ENCODE results near the gene DNAJB2.

Gene DNAJB2

GRCh38 chr2:219294356-219295351 lies 15.5 kb downstream of the DNAJB2 start:
- DNase-seq (ENCODE audit: insufficient read length) (peak; percentile 99), FAIRE-seq (peak; percentile 99)
- TF ChIP-seq POLR2AphosphoS5 (IDR thresholded peaks at IDR 0.05; ENCODE audit: low read depth, low read length) (no peak), POLR2A (IDR thresholded peaks at IDR 0.05; ENCODE audit: low read depth, low read length) (peak; percentile 55; the same call in 1 of the 2 replicates)

DNA sequence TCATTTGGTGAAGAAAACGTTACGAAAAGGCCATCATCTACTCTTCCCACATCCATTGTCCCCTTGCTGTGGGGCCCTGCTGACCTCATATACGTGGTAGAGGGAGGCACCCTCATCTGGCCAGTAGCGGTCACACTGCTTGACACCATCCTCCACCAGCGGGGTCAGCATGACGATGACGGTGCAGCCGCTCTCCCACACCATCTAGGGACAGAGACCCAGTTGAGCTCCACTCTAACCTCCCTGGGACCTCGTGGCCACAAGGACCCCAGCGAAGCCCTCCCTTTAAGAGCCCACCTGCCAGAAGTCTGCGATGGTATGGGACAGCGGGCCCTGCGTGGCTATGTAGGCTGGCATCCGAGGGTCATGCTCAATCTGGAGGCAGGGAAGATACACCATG lies 17.0 kb downstream of the DNAJB2 start:
- no peak for FAIRE-seq
- no peak for DNase-seq (ENCODE audit: insufficient read length)
- TF ChIP-seq POLR2A (IDR thresholded peaks at IDR 0.05; ENCODE audit: low read depth, low read length): no peak

- TF ChIP-seq TAF1 (IDR thresholded peaks at IDR 0.05; ENCODE audit: borderline replicate concordance, low read depth, low read length) (no peak), POLR2A (IDR thresholded peaks at IDR 0.05; ENCODE audit: low read depth, low read length) (no peak), POLR2AphosphoS5 (IDR thresholded peaks at IDR 0.05; ENCODE audit: low read depth, low read length) (no peak)
- FAIRE-seq: no peak
These were observed 17.6 kb downstream of the DNAJB2 start for GRCh38 chr2:219296631-219297391.

DNA sequence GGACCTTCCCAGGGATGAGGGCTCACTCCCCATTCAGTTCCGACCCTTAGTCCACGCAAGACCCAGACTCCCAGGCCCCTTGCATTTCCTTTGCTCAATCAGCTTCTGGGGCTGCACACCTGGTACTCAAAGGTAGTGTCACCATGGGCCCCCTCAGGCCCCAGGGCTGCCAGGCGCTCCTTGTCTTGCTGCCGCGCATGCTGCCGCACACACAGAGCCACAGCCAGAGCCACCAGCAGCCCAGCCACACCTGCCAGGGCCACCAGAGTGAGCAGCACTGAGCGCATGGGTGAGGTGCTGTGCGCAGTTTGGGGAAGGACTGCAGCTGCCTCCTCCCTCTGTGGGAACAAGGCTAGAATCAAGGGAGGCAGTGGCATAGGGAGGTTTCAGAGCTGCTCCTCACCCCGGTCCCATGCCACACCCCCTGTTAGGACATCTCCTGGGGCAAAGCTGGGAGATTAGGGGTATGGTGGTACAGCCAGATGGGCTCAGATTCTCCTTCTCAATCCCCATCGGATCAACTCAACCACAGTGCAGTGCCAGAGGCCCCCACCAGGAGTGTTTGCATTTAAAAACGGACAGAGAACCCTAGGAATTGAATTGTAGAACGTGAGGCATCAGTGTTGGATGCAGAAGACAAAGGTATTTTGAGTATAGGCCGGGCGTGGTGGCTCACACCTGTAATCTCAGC lies 18.7 kb downstream of the DNAJB2 start:
- FAIRE-seq: no peak
- DNase-seq (ENCODE audit: insufficient read length): no peak
- TF ChIP-seq TAF1 (IDR thresholded peaks at IDR 0.05; ENCODE audit: borderline replicate concordance, low read depth, low read length): no peak
- TF ChIP-seq POLR2A (IDR thresholded peaks at IDR 0.05; ENCODE audit: low read depth, low read length): no peak
- TF ChIP-seq POLR2AphosphoS5 (IDR thresholded peaks at IDR 0.05; ENCODE audit: low read depth, low read length): no peak

More at GRCh38 chr2:219296631-219297391, 17.6 kb downstream of the DNAJB2 start:
- no peak for DNase-seq (ENCODE audit: insufficient read length)

DNA sequence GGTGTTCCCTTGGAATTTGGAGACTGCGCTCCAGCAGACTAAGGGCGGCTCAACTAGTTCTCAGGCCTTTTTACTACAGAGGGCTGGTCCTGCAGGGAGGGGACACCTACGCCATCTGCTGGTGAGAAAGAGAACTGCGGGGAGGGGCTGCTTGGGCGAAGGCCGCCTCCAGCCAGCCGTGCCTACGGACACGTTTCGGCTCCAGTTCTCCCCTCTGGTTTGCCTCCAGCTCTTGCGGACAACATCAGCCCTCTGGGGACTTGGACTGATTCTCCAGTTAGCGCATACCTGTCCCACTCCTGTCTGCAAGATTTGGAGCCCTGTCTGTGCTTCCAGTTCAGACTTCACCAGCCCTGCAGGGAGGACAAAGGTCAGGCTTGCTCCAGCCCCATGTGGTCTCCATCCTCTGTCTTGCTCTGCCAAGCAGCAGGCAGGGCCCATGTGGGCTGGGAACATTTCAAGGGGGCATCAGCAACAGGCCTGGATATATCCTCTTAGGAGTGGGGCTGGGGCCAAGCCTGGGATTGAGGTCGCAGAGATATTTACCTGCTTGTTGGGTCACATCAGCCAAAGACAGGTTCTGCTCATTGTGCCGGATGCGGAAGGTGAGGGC lies 19.7 kb downstream of the DNAJB2 start:
- TF ChIP-seq POLR2AphosphoS5 (IDR thresholded peaks at IDR 0.05; ENCODE audit: low read depth, low read length) (no peak), TAF1 (IDR thresholded peaks at IDR 0.05; ENCODE audit: borderline replicate concordance, low read depth, low read length) (no peak), POLR2A (IDR thresholded peaks at IDR 0.05; ENCODE audit: low read depth, low read length) (no peak)
- FAIRE-seq (peak; percentile 96), DNase-seq (ENCODE audit: insufficient read length) (peak; percentile 94)

DNA sequence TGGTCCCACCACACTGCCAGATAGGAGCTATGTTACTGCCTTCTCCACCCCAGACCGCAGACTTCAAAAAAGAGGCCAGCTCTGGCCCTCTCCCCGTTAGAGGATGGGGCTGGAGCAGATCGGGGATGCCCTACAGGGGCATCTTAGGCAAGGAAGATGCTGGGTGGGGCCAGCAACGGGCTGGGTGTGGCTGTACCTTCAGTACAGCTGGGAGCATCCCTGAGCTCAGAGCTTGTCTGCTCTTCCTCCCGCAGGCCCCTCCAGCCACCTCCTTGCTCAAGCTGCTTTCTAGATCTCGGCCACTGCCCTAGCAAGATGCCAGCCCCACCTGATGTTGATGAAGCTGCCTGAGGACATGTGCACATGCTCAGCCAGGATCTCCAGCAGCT lies 20.2 kb downstream of the DNAJB2 start:
- TF ChIP-seq TAF1 (IDR thresholded peaks at IDR 0.05; ENCODE audit: borderline replicate concordance, low read depth, low read length): no peak
- no peak for TF ChIP-seq POLR2A (IDR thresholded peaks at IDR 0.05; ENCODE audit: low read depth, low read length)
- TF ChIP-seq POLR2AphosphoS5 (IDR thresholded peaks at IDR 0.05; ENCODE audit: low read depth, low read length): no peak
- no peak for DNase-seq (ENCODE audit: insufficient read length)
- FAIRE-seq: no peak

GRCh38 chr2:219300022-219300421 lies 20.9 kb downstream of the DNAJB2 start:
- DNase-seq (ENCODE audit: insufficient read length) (no peak), FAIRE-seq (no peak)
- TF ChIP-seq TAF1 (IDR thresholded peaks at IDR 0.05; ENCODE audit: borderline replicate concordance, low read depth, low read length) (no peak), POLR2AphosphoS5 (IDR thresholded peaks at IDR 0.05; ENCODE audit: low read depth, low read length) (no peak), POLR2A (IDR thresholded peaks at IDR 0.05; ENCODE audit: low read depth, low read length) (no peak)

GRCh38 chr2:219302412-219302968 lies 23.3 kb downstream of the DNAJB2 start:
- no peak for TF ChIP-seq POLR2A (IDR thresholded peaks at IDR 0.05; ENCODE audit: low read depth, low read length)
- TF ChIP-seq POLR2AphosphoS5 (IDR thresholded peaks at IDR 0.05; ENCODE audit: low read depth, low read length): no peak
- no peak for TF ChIP-seq TAF1 (IDR thresholded peaks at IDR 0.05; ENCODE audit: borderline replicate concordance, low read depth, low read length)
- FAIRE-seq: no peak
- DNase-seq (ENCODE audit: insufficient read length): no peak

DNA sequence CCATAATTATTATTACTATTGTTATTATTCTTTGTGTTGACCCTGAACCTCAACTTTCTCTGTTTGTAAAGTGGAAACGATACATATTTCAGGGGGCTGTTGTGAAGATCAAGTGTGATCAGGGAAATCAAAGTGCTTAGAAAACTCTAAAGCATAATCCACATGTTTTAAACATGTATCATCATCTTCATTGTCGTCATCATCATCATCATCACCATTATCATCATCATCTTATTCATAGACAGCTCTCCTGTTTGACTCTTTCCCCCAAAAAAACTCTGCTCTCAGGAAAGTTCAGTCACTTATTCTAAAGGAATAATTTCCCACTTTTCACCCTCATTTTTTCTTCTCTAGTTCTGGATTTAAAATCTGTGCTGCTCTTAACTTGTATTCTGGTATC lies 25.1 kb downstream of the DNAJB2 start:
- no peak for TF ChIP-seq POLR2AphosphoS5 (IDR thresholded peaks at IDR 0.05; ENCODE audit: low read depth, low read length)
- no peak for TF ChIP-seq POLR2A (IDR thresholded peaks at IDR 0.05; ENCODE audit: low read depth, low read length)
- TF ChIP-seq TAF1 (IDR thresholded peaks at IDR 0.05; ENCODE audit: borderline replicate concordance, low read depth, low read length): no peak
- DNase-seq (ENCODE audit: insufficient read length): no peak
- FAIRE-seq: no peak

GRCh38 chr2:219306047-219306446 lies 26.9 kb downstream of the DNAJB2 start:
- FAIRE-seq (no peak), DNase-seq (ENCODE audit: insufficient read length) (no peak)
- TF ChIP-seq POLR2AphosphoS5 (IDR thresholded peaks at IDR 0.05; ENCODE audit: low read depth, low read length) (no peak), POLR2A (IDR thresholded peaks at IDR 0.05; ENCODE audit: low read depth, low read length) (no peak), TAF1 (IDR thresholded peaks at IDR 0.05; ENCODE audit: borderline replicate concordance, low read depth, low read length) (no peak)
